ENCODE results near the gene PDE4DIP. TPM values are rescaled to one million over a fixed set of nuclear protein-coding genes. Genes with fewer than 3 reads are reported as not detected.
"Not testable (repeated sequence)": the region's sequence is repeated elsewhere in the genome, so short reads cannot be mapped to it uniquely, and the experiment has no call there.

The PDE4DIP gene
- total RNA-seq, result 100 to 1,000 TPM in 3 of 4 donors, 10 to 100 TPM in 1; 91.1 to 132 (median 105) TPM

GRCh38 chr1:148844220-148844619 lies at the start of gene PDE4DIP:
TSS of gene PDE4DIP (plus strand) at chr1:148844428. CDS start at chr1:148844775, 347 bp downstream.
- not testable (repeated sequence) for H3K27me3 ChIP-seq, H3K9me3 ChIP-seq, H3K27ac ChIP-seq, H3K4me1 ChIP-seq, H3K4me3 ChIP-seq, H3K36me3 ChIP-seq
- DNase-seq, result peak in 1 of 3 donors; percentile 28

- not testable (repeated sequence) for H3K36me3 ChIP-seq, H3K4me1 ChIP-seq, H3K9me3 ChIP-seq, H3K27me3 ChIP-seq, H3K4me3 ChIP-seq, DNase-seq, H3K27ac ChIP-seq
Observed at GRCh38 chr1:148808268-148808928, 35.8 kb upstream of the PDE4DIP start.

GRCh38 chr1:148808929-148809283 lies 35.3 kb upstream of the PDE4DIP start:
- H3K4me3 ChIP-seq, H3K9me3 ChIP-seq, DNase-seq, H3K27me3 ChIP-seq, H3K4me1 ChIP-seq, H3K36me3 ChIP-seq, H3K27ac ChIP-seq: not testable (repeated sequence)

DNA sequence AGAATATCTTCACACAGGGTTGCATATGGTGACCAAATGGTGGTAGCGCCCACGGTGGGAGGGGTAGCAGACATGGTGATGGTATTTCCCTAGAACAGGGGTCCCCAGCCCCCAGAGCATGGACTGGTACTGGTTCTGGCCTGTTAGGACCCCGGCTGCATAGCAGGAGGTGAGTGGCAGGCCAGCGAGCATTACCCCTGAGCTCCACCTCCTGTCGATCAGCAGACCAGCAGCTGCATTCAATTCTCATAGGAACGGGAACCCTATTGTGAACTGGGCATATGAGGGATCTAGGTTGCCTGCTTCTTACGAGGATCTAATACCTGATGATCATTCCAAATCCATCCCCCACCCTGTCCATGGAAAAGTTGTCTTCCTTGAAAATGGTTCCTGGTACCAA lies 22.0 kb upstream of the PDE4DIP start:
- H3K9me3 ChIP-seq, DNase-seq, H3K27me3 ChIP-seq, H3K36me3 ChIP-seq, H3K27ac ChIP-seq, H3K4me1 ChIP-seq, H3K4me3 ChIP-seq: not testable (repeated sequence)

- not testable (repeated sequence) for H3K4me3 ChIP-seq, H3K4me1 ChIP-seq, H3K27me3 ChIP-seq, H3K36me3 ChIP-seq, DNase-seq, H3K9me3 ChIP-seq, H3K27ac ChIP-seq
Observed at GRCh38 chr1:148823822-148824221, 20.4 kb upstream of the PDE4DIP start.

- not testable (repeated sequence) for H3K9me3 ChIP-seq, H3K4me1 ChIP-seq, H3K27ac ChIP-seq, DNase-seq, H3K36me3 ChIP-seq, H3K4me3 ChIP-seq, H3K27me3 ChIP-seq
Observed at GRCh38 chr1:148825029-148825428, 19.2 kb upstream of the PDE4DIP start.

DNA sequence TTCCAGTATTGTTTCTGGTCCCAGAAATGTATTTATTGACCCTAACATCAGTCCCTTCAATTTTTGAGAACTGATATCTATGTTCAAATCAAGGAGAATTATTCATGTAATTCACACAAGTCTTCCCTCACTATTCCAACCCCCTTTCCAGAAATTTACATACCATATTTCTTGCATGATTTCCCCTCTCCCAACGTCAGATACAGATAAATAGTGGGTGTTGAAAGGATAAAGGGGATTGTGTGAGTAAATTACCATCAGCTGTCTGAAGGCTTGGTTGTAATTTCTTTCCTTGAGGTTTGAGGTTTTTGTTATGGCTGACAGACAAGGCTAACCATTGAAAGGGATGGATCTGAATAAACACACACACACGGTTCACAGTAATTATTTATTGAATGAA lies 15.7 kb upstream of the PDE4DIP start:
- H3K4me1 ChIP-seq, H3K27me3 ChIP-seq, DNase-seq, H3K36me3 ChIP-seq, H3K27ac ChIP-seq, H3K4me3 ChIP-seq, H3K9me3 ChIP-seq: not testable (repeated sequence)

- H3K4me1 ChIP-seq, H3K4me3 ChIP-seq, H3K9me3 ChIP-seq, H3K27ac ChIP-seq, H3K27me3 ChIP-seq, DNase-seq, H3K36me3 ChIP-seq: not testable (repeated sequence)
Observed at GRCh38 chr1:148828962-148829361, 15.3 kb upstream of the PDE4DIP start.

GRCh38 chr1:148829365-148829764 lies 14.9 kb upstream of the PDE4DIP start:
- H3K27me3 ChIP-seq, H3K27ac ChIP-seq, DNase-seq, H3K4me1 ChIP-seq, H3K36me3 ChIP-seq, H3K4me3 ChIP-seq, H3K9me3 ChIP-seq: not testable (repeated sequence)

GRCh38 chr1:148841262-148841661 lies 3.0 kb upstream of the PDE4DIP start:
- H3K27me3 ChIP-seq, H3K4me1 ChIP-seq, H3K9me3 ChIP-seq, H3K27ac ChIP-seq, DNase-seq, H3K36me3 ChIP-seq, H3K4me3 ChIP-seq: not testable (repeated sequence)

DNA sequence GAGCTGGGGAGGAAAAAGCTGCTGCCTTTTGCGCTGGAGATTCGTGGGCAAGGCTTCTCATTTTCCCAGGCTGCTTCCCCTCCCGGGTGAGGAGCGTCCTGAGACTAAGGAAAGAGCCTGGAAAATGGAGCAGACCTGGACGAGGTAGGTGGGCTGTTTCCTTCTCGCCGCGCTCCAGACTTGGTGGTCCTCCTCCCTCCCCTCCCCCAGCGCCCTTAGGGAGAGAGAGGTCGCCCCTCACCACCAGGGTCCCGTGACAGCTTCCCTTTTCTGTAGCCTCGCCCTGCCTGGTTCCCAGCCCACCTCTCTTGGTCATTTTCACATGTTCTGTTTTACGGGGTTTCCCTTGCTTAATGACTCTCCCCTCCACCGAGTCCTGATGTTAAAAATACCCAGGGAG lies 423 bp downstream of the PDE4DIP start:
- H3K4me1 ChIP-seq, H3K9me3 ChIP-seq, H3K36me3 ChIP-seq, H3K27me3 ChIP-seq, DNase-seq, H3K4me3 ChIP-seq, H3K27ac ChIP-seq: not testable (repeated sequence)

DNA sequence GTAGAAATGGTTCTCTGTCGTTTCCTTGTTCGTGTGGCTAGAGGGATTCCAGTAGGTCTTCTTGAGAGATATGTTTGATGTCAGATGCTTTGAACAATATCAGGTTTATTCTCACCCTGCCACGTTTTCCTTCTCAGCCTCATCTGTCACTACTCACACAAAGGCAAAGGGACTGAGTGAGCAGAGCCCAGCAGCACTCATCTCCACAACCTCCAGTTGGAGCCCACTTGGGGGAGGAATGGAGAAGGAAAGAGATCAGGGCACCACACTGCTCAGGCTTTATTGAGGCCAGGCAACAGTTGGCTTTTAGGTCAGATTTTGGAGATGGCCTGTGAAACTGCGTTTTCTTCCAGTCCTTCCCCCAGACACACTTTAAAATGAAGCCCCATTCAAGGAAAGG lies 840 bp downstream of the PDE4DIP start:
- not testable (repeated sequence) for H3K4me1 ChIP-seq, H3K36me3 ChIP-seq, H3K4me3 ChIP-seq, DNase-seq, H3K27ac ChIP-seq, H3K27me3 ChIP-seq, H3K9me3 ChIP-seq

DNA sequence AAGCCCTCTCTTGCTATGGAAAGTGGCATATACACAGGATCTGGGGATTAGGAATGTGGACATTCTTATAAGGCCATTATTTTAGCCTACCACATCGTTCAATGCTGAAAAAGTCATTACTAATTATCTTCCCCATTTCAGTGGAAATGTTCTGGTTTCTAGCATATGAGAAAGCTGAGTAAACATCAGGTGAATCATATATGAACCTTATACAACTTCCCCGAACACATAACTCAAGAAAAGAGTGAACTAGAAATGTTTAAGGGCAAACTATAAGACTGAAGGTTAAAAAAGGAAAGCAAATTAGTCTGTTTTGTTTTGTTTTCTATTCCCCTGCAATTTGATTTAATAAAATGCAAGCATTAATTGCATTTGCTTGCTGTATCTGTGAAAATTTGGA lies 6.1 kb downstream of the PDE4DIP start:
- H3K27ac ChIP-seq, H3K36me3 ChIP-seq, H3K4me1 ChIP-seq, H3K27me3 ChIP-seq, H3K9me3 ChIP-seq, H3K4me3 ChIP-seq, DNase-seq: not testable (repeated sequence)

- H3K36me3 ChIP-seq, H3K9me3 ChIP-seq, DNase-seq, H3K4me3 ChIP-seq, H3K27ac ChIP-seq, H3K27me3 ChIP-seq, H3K4me1 ChIP-seq: not testable (repeated sequence)
Observed at GRCh38 chr1:148850840-148851239, 6.6 kb downstream of the PDE4DIP start.

GRCh38 chr1:148851684-148852083 lies 7.5 kb downstream of the PDE4DIP start:
- not testable (repeated sequence) for H3K4me1 ChIP-seq, H3K4me3 ChIP-seq, H3K27me3 ChIP-seq, H3K27ac ChIP-seq, H3K9me3 ChIP-seq, H3K36me3 ChIP-seq, DNase-seq

DNA sequence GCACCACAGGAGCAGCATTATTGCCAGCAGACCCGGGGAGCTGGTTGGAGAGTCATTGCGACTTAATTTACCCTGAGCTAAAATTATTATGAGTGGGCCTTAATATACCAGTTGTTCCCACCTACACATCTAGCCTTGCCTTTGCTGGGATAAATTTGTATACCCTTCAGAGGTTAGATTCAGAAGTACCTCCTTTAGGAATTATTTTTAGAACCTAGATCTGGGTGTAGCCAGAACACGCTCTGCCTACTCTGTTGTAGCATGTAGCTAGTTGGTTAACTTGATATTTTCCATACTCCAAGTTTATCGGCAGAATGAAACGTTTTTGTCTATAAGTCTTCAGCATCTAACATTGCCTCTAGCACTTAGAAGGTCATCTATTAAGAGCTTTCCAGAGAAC lies 9.1 kb downstream of the PDE4DIP start:
- not testable (repeated sequence) for DNase-seq, H3K4me3 ChIP-seq, H3K36me3 ChIP-seq, H3K9me3 ChIP-seq, H3K4me1 ChIP-seq, H3K27ac ChIP-seq, H3K27me3 ChIP-seq

Measured in Peyer's patch (tissue), 4 donors.